SU-DHL-6 (cell line): ENCODE results near the gene RHBDL2.
"Not testable (repeated sequence)": the region's sequence is repeated elsewhere in the genome, so short reads cannot be mapped to it uniquely, and the experiment has no call there.

Experiments
- CTCF ChIP-seq: fragments of 200-600 bp; sonication (generic); IDR thresholded peaks from one replicate; pipeline ENCODE4 v1.5.1; 2017; ENCODE audit warnings: antibody characterized with exemption, mild to moderate bottlenecking, low read length, moderate library complexity; ENCODE audit not compliant: insufficient read depth, poor library complexity, severe bottlenecking
- EZH2phosphoT487 ChIP-seq: fragments of 200-600 bp; sonication (generic), shearing (Covaris generic); conservative IDR thresholded peaks from 2 replicates; pipeline ENCODE4 v1.6.1; 2018; ENCODE audit warnings: mild to moderate bottlenecking, antibody characterized with exemption, low read length, moderate library complexity, mixed read lengths

- TF ChIP-seq CTCF, EZH2phosphoT487: not testable (repeated sequence)
Observed at GRCh38 chr1:38914908-38915307, 26.7 kb downstream of the RHBDL2 start.
